ENCODE measurements around the gene WASF1. TPM values are rescaled to one million over a fixed set of nuclear protein-coding genes. Genes with fewer than 3 reads are reported as not detected.

The WASF1 gene
- total and polyA plus RNA-seq, 4 donors: 1.9 to 4.6 (median 3.3) TPM

GRCh38 chr6:110173506-110174132 lies 5.9 kb downstream of the WASF1 start:
- DNase-seq (no peak), ATAC-seq (ENCODE audit: insufficient read depth, low FRiP score) (no peak)
- no peaks in the 10 kb centered on the region for H3K36me3 ChIP-seq (ENCODE audit: control insufficient read depth in 4 of 4, insufficient read depth in 4 of 4, low read length in 4 of 4)
- H3K9ac ChIP-seq (ENCODE audit: insufficient read depth in 1 of 2, low read length in 2 of 2): no peak overlapping the region
- no peaks in the 10 kb centered on the region for H3K9me3 ChIP-seq (ENCODE audit: control insufficient read depth in 4 of 4, insufficient read depth in 3 of 4, low read length in 3 of 4)
- H3K4me3 ChIP-seq: no peak overlapping the region
- TF ChIP-seq CTCF (IDR thresholded peaks at IDR 0.05; ENCODE audit: control extremely low read depth, extremely low read depth): no peak
- no peaks in the 10 kb centered on the region for H3K27me3 ChIP-seq (ENCODE audit: control insufficient read depth in 3 of 3, insufficient read depth in 3 of 3, low read length in 2 of 3)
- 90 to 93% methylated on average over 4 of the region's 4 CpGs for WGBS, 2 donors
- no peak overlapping the region for H3K27ac ChIP-seq (ENCODE audit: low read depth in 1 of 2, low read length in 1 of 2)
- peaks cover 0 to 7% (median 0%) of the 10 kb centered on the region in 5 donors for H3K4me1 ChIP-seq (ENCODE audit: control insufficient read depth in 5 of 5, insufficient read depth in 5 of 5, low read length in 5 of 5)

GRCh38 chr6:110170081-110170480 lies 9.4 kb downstream of the WASF1 start:
- no peak overlapping the region for H3K4me3 ChIP-seq
- H3K27me3 ChIP-seq (ENCODE audit: control insufficient read depth in 3 of 3, insufficient read depth in 3 of 3, low read length in 2 of 3): no peaks in the 10 kb centered on the region
- no peaks in the 10 kb centered on the region for H3K4me1 ChIP-seq (ENCODE audit: control insufficient read depth in 5 of 5, insufficient read depth in 5 of 5, low read length in 5 of 5)
- ATAC-seq (ENCODE audit: insufficient read depth, low FRiP score) (no peak), DNase-seq (no peak)
- no peak overlapping the region for H3K9ac ChIP-seq (ENCODE audit: insufficient read depth in 1 of 2, low read length in 2 of 2)
- 80 to 93% methylated on average over 2 of the region's 2 CpGs for WGBS, 2 donors
- H3K9me3 ChIP-seq (ENCODE audit: control insufficient read depth in 4 of 4, insufficient read depth in 3 of 4, low read length in 3 of 4): no peaks in the 10 kb centered on the region
- no peak for TF ChIP-seq CTCF (IDR thresholded peaks at IDR 0.05; ENCODE audit: control extremely low read depth, extremely low read depth)
- H3K27ac ChIP-seq (ENCODE audit: low read depth in 1 of 2, low read length in 1 of 2): no peak overlapping the region
- no peaks in the 10 kb centered on the region for H3K36me3 ChIP-seq (ENCODE audit: control insufficient read depth in 4 of 4, insufficient read depth in 4 of 4, low read length in 4 of 4)

- 92 to 100% methylated on average over 1 of the region's 1 CpG for WGBS, 2 donors
- Histone ChIP-seq H3K9me3 (ENCODE audit: control insufficient read depth in 4 of 4, insufficient read depth in 3 of 4, low read length in 3 of 4) (no peaks in the 10 kb centered on the region), H3K36me3 (ENCODE audit: control insufficient read depth in 4 of 4, insufficient read depth in 4 of 4, low read length in 4 of 4) (no peaks in the 10 kb centered on the region), H3K9ac (ENCODE audit: insufficient read depth in 1 of 2, low read length in 2 of 2) (no peak overlapping the region), H3K27me3 (ENCODE audit: control insufficient read depth in 3 of 3, insufficient read depth in 3 of 3, low read length in 2 of 3) (no peaks in the 10 kb centered on the region), H3K27ac (ENCODE audit: low read depth in 1 of 2, low read length in 1 of 2) (no peak overlapping the region), H3K4me1 (ENCODE audit: control insufficient read depth in 5 of 5, insufficient read depth in 5 of 5, low read length in 5 of 5) (no peaks in the 10 kb centered on the region), H3K4me3 (no peak overlapping the region)
- no peak for TF ChIP-seq CTCF (IDR thresholded peaks at IDR 0.05; ENCODE audit: control extremely low read depth, extremely low read depth)
- DNase-seq: no peak
- ATAC-seq (ENCODE audit: insufficient read depth, low FRiP score): no peak
Measured at GRCh38 chr6:110158479-110158878, 21.0 kb downstream of the WASF1 start.

GRCh38 chr6:110147870-110148269 lies 31.6 kb downstream of the WASF1 start:
- TF ChIP-seq CTCF (IDR thresholded peaks at IDR 0.05; ENCODE audit: control extremely low read depth, extremely low read depth): no peak
- Histone ChIP-seq H3K27me3 (ENCODE audit: control insufficient read depth in 3 of 3, insufficient read depth in 3 of 3, low read length in 2 of 3) (no peaks in the 10 kb centered on the region), H3K4me1 (ENCODE audit: control insufficient read depth in 5 of 5, insufficient read depth in 5 of 5, low read length in 5 of 5) (no peaks in the 10 kb centered on the region), H3K9ac (ENCODE audit: insufficient read depth in 1 of 2, low read length in 2 of 2) (no peak overlapping the region), H3K9me3 (ENCODE audit: control insufficient read depth in 4 of 4, insufficient read depth in 3 of 4, low read length in 3 of 4) (no peaks in the 10 kb centered on the region), H3K36me3 (ENCODE audit: control insufficient read depth in 4 of 4, insufficient read depth in 4 of 4, low read length in 4 of 4) (no peaks in the 10 kb centered on the region), H3K27ac (ENCODE audit: low read depth in 1 of 2, low read length in 1 of 2) (no peak overlapping the region), H3K4me3 (no peak overlapping the region)
- ATAC-seq (ENCODE audit: insufficient read depth, low FRiP score): no peak
- no peak for DNase-seq
- WGBS, 2 donors: 73 to 90% methylated on average over 3 of the region's 3 CpGs
